Measurements from ENCODE around the gene BICD1.

BICD1 gene

GRCh38 chr12:32266756-32267155, 160.1 kb downstream of the BICD1 start:
- TF ChIP-seq ZBTB7A (IDR thresholded peaks at IDR 0.05; ENCODE audit: low read depth) = no peak
- no peak for TF ChIP-seq NFIC (IDR thresholded peaks at IDR 0.05)
- TF ChIP-seq REST (IDR thresholded peaks at IDR 0.05; ENCODE audit: low read depth) = no peak
- TF ChIP-seq MAX (IDR thresholded peaks at IDR 0.05) = no peak
- no peak for TF ChIP-seq FOXM1 (IDR thresholded peaks at IDR 0.05; ENCODE audit: borderline replicate concordance, low read depth)
- no peak for TF ChIP-seq YY1 (IDR thresholded peaks at IDR 0.05; ENCODE audit: low read depth)
- TF ChIP-seq TEAD4 (IDR thresholded peaks at IDR 0.05) = no peak
- no peak for TF ChIP-seq CREB1 (IDR thresholded peaks at IDR 0.05; ENCODE audit: low read depth)
- no peak for TF ChIP-seq TAF1 (IDR thresholded peaks at IDR 0.05; ENCODE audit: low read depth)
- no peak for TF ChIP-seq EGR1 (IDR thresholded peaks at IDR 0.05)
- no peak for TF ChIP-seq EP300 (IDR thresholded peaks at IDR 0.05; ENCODE audit: borderline replicate concordance)
- no peak for TF ChIP-seq USF1 (IDR thresholded peaks at IDR 0.05)
- no peak for TF ChIP-seq CEBPB (IDR thresholded peaks at IDR 0.05)
- TF ChIP-seq TCF12 (IDR thresholded peaks at IDR 0.05; ENCODE audit: low read depth) = no peak
- no peak for TF ChIP-seq RAD21 (IDR thresholded peaks at IDR 0.05; ENCODE audit: low read depth)

GRCh38 chr12:32270818-32271710, 164.4 kb downstream of the BICD1 start:
- TF ChIP-seq CEBPB (IDR thresholded peaks at IDR 0.05) (no peak), EP300 (IDR thresholded peaks at IDR 0.05; ENCODE audit: borderline replicate concordance) (no peak), REST (IDR thresholded peaks at IDR 0.05; ENCODE audit: low read depth) (no peak), USF1 (IDR thresholded peaks at IDR 0.05) (no peak), CREB1 (IDR thresholded peaks at IDR 0.05; ENCODE audit: low read depth) (no peak), TCF12 (IDR thresholded peaks at IDR 0.05; ENCODE audit: low read depth) (no peak), FOXM1 (IDR thresholded peaks at IDR 0.05; ENCODE audit: borderline replicate concordance, low read depth) (no peak), EGR1 (IDR thresholded peaks at IDR 0.05) (no peak), MAX (IDR thresholded peaks at IDR 0.05) (no peak), YY1 (IDR thresholded peaks at IDR 0.05; ENCODE audit: low read depth) (no peak), ZBTB7A (IDR thresholded peaks at IDR 0.05; ENCODE audit: low read depth) (no peak), TAF1 (IDR thresholded peaks at IDR 0.05; ENCODE audit: low read depth) (no peak)

GRCh38 chr12:32272465-32272864, 165.8 kb downstream of the BICD1 start:
- TF ChIP-seq USF1 (IDR thresholded peaks at IDR 0.05) = no peak
- TF ChIP-seq NFIC (IDR thresholded peaks at IDR 0.05) = no peak
- no peak for TF ChIP-seq TAF1 (IDR thresholded peaks at IDR 0.05; ENCODE audit: low read depth)
- no peak for TF ChIP-seq CEBPB (IDR thresholded peaks at IDR 0.05)
- TF ChIP-seq TCF12 (IDR thresholded peaks at IDR 0.05; ENCODE audit: low read depth) = no peak
- no peak for TF ChIP-seq YY1 (IDR thresholded peaks at IDR 0.05; ENCODE audit: low read depth)
- no peak for TF ChIP-seq REST (IDR thresholded peaks at IDR 0.05; ENCODE audit: low read depth)
- TF ChIP-seq EGR1 (IDR thresholded peaks at IDR 0.05) = no peak
- no peak for TF ChIP-seq RAD21 (IDR thresholded peaks at IDR 0.05; ENCODE audit: low read depth)
- no peak for TF ChIP-seq MAX (IDR thresholded peaks at IDR 0.05)
- TF ChIP-seq EP300 (IDR thresholded peaks at IDR 0.05; ENCODE audit: borderline replicate concordance) = no peak
- TF ChIP-seq FOXM1 (IDR thresholded peaks at IDR 0.05; ENCODE audit: borderline replicate concordance, low read depth) = no peak
- no peak for TF ChIP-seq ZBTB7A (IDR thresholded peaks at IDR 0.05; ENCODE audit: low read depth)
- TF ChIP-seq TEAD4 (IDR thresholded peaks at IDR 0.05) = no peak
- TF ChIP-seq CREB1 (IDR thresholded peaks at IDR 0.05; ENCODE audit: low read depth) = no peak
